ENCODE data around the gene PDHX. TPM values are rescaled to one million over a fixed set of nuclear protein-coding genes. Genes with fewer than 3 reads are reported as not detected.

PDHX gene
- total RNA-seq, 2 experiments from 2014 or later: 17.3 to 17.4 TPM

DNA sequence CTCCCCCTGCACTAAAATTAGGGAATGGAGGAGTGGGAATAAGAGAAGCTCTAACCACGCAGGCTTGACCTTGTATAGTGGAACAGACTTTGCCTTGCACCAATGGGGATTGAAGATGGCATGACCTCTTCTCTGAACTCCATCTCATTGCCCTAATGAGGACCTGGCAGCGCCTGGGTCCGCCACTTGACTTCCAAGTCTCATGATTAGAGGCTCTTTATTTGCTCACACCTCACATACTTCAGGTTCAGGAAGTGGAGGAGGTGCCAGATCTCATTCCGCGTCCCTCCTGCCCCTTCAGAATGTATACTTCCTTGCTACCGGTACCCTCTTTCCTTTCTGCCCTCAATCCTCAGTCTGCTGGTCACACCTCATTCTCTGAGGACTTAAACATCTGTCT lies 116.6 kb downstream of the PDHX start:
- H3K9me3 Mint-ChIP-seq: no peaks in the 10 kb centered on the region
- H3K27me3 Mint-ChIP-seq: no peaks in the 10 kb centered on the region
- intact Hi-C loops (cut with DNase I, micrococcal nuclease): no loop called here
- POLR2A ChIA-PET: interaction anchor here (0.6 to 0.8 kb wide), 2 partner anchors 12 to 37 kb away, joined by 3 read pairs; no protein-coding TSS in a partner anchor
- Histone ChIP-seq H3K9me3 (ENCODE audit: control insufficient read depth in 1 of 2, insufficient read depth in 1 of 2, low read length in 2 of 2) (no peaks in the 10 kb centered on the region), H3K27me3 (ENCODE audit: control insufficient read depth in 1 of 2, insufficient read depth in 2 of 2, low read length in 2 of 2) (no peaks in the 10 kb centered on the region), H3K4me1 (ENCODE audit: insufficient read depth, low read length) (peaks cover 26% of the 10 kb centered on the region), H3K27ac (ENCODE audit: low read depth in 1 of 2, low read length in 2 of 2) (no peak overlapping the region), H3K36me3 (ENCODE audit: insufficient read depth, low read length) (no peaks in the 10 kb centered on the region), H3K4me3 (ENCODE audit: low read length) (no peak overlapping the region)
- DNase-seq: no peak
- H3K4me1 Mint-ChIP-seq (ENCODE audit: low read depth): peaks cover 66% of the 10 kb centered on the region
- H3K36me3 Mint-ChIP-seq (ENCODE audit: low read depth): no peaks in the 10 kb centered on the region
- CTCF ChIA-PET: interaction anchor here (0.6 kb wide), 1 partner anchor 362 kb away, joined by 3 read pairs; no protein-coding TSS in a partner anchor
- no peak overlapping the region for H3K27ac Mint-ChIP-seq
- TF ChIP-seq, protein P1, sequence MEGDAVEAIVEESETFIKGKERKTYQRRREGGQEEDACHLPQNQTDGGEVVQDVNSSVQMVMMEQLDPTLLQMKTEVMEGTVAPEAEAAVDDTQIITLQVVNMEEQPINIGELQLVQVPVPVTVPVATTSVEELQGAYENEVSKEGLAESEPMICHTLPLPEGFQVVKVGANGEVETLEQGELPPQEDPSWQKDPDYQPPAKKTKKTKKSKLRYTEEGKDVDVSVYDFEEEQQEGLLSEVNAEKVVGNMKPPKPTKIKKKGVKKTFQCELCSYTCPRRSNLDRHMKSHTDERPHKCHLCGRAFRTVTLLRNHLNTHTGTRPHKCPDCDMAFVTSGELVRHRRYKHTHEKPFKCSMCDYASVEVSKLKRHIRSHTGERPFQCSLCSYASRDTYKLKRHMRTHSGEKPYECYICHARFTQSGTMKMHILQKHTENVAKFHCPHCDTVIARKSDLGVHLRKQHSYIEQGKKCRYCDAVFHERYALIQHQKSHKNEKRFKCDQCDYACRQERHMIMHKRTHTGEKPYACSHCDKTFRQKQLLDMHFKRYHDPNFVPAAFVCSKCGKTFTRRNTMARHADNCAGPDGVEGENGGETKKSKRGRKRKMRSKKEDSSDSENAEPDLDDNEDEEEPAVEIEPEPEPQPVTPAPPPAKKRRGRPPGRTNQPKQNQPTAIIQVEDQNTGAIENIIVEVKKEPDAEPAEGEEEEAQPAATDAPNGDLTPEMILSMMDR (IDR thresholded peaks at IDR 0.05): no peak
- ATAC-seq (ENCODE audit: poor library complexity): no peak
- H3K4me3 Mint-ChIP-seq: no peak overlapping the region

DNA sequence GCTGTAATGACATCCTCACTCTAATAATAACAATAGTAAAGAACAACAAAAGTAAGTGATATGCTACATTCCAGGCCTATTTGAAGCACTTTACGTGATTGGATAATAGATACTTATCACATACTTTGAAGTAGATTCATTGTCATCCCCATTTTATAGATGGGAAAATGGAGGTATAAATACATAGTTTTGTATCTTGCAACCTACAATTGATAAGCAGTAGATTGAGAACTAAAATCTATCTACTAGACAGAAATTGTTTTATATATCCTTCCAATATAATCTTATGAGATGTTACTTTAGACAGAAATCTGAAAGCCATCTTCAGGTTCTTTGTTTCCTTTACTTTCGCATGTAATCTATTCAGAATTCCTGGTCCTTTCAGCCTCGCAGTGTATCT lies 118.0 kb downstream of the PDHX start:
- Mint-ChIP-seq H3K36me3 (ENCODE audit: low read depth) (no peaks in the 10 kb centered on the region), H3K27me3 (no peaks in the 10 kb centered on the region), H3K9me3 (no peaks in the 10 kb centered on the region), H3K27ac (no peak overlapping the region), H3K4me1 (ENCODE audit: low read depth) (peaks cover 66% of the 10 kb centered on the region), H3K4me3 (no peak overlapping the region)
- TF ChIP-seq, protein P1 (IDR thresholded peaks at IDR 0.05): no peak
- CTCF ChIA-PET: no interaction called here
- no peaks in the 10 kb centered on the region for H3K36me3 ChIP-seq (ENCODE audit: insufficient read depth, low read length)
- H3K4me1 ChIP-seq (ENCODE audit: insufficient read depth, low read length): peaks cover 23% of the 10 kb centered on the region
- POLR2A ChIA-PET: interaction anchor here (1.2 kb wide), 1 partner anchor 142 kb away, joined by 3 read pairs; no protein-coding TSS in a partner anchor
- H3K27me3 ChIP-seq (ENCODE audit: control insufficient read depth in 1 of 2, insufficient read depth in 2 of 2, low read length in 2 of 2): no peaks in the 10 kb centered on the region
- intact Hi-C loops (cut with DNase I, micrococcal nuclease): no loop called here
- ATAC-seq (ENCODE audit: poor library complexity) (no peak), DNase-seq (no peak)
- H3K27ac ChIP-seq (ENCODE audit: low read depth in 1 of 2, low read length in 2 of 2): no peak overlapping the region
- H3K9me3 ChIP-seq (ENCODE audit: control insufficient read depth in 1 of 2, insufficient read depth in 1 of 2, low read length in 2 of 2): no peaks in the 10 kb centered on the region
- H3K4me3 ChIP-seq (ENCODE audit: low read length): no peak overlapping the region

DNA sequence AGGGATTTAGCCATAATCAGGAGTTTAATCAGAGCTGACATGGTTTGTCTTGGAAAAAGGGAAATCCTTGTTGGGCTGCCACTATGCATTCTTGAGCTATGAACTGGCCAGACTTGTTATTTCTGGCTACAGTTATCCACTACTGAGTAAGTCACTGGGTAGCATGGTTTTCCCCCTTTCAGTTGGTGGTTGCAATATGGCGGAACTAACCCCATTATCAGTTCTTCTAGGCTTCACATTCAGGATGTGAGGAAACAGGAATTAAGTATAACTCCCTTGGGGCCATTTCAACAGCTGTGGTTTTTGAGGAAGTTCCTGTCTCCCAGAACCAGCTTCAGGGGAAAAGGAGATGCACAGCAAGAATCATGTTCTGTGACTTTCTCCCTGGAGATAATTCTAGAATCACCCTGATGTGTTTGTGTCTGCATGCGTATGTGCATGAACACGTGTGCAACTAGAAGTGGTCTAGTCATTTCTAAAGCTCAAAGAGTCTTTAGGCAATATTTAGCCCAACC lies 119.5 kb downstream of the PDHX start:
- H3K4me1 Mint-ChIP-seq (ENCODE audit: low read depth): peaks cover 64% of the 10 kb centered on the region
- Histone ChIP-seq H3K27me3 (ENCODE audit: control insufficient read depth in 1 of 2, insufficient read depth in 2 of 2, low read length in 2 of 2) (no peaks in the 10 kb centered on the region), H3K9me3 (ENCODE audit: control insufficient read depth in 1 of 2, insufficient read depth in 1 of 2, low read length in 2 of 2) (no peaks in the 10 kb centered on the region), H3K27ac (ENCODE audit: low read depth in 1 of 2, low read length in 2 of 2) (no peak overlapping the region), H3K4me1 (ENCODE audit: insufficient read depth, low read length) (peaks cover 18% of the 10 kb centered on the region), H3K4me3 (ENCODE audit: low read length) (no peak overlapping the region), H3K36me3 (ENCODE audit: insufficient read depth, low read length) (no peaks in the 10 kb centered on the region)
- no peaks in the 10 kb centered on the region for H3K36me3 Mint-ChIP-seq (ENCODE audit: low read depth)
- CTCF ChIA-PET: interaction anchor here (1.1 to 1.5 kb wide), 2 partner anchors 35 to 200 kb away, joined by 3 read pairs; no protein-coding TSS in a partner anchor
- H3K4me3 Mint-ChIP-seq: no peak overlapping the region
- DNase-seq (peak in 2 of 14 experiments; percentile 56 to 65), ATAC-seq (ENCODE audit: poor library complexity) (no peak)
- POLR2A ChIA-PET: interaction anchor here (1.0 kb wide), 1 partner anchor 11 kb away, joined by 4 read pairs; no protein-coding TSS in a partner anchor
- no peaks in the 10 kb centered on the region for H3K27me3 Mint-ChIP-seq
- H3K9me3 Mint-ChIP-seq: no peaks in the 10 kb centered on the region
- TF ChIP-seq, protein P1 (IDR thresholded peaks at IDR 0.05): no peak
- H3K27ac Mint-ChIP-seq: no peak overlapping the region
- intact Hi-C loops (cut with DNase I, micrococcal nuclease): loop anchor here in 1 of 2 experiments (5.0 kb wide), 1 partner anchor 51 kb away; no protein-coding TSS in a partner anchor

Data from CD4-positive, alpha-beta T cell (primary cell).